Measurements from ENCODE around the gene NUP58.

GRCh38 chr13:25372284-25373081, 71.1 kb downstream of the NUP58 start:
- no peak for TF ChIP-seq CTCF (IDR thresholded peaks at IDR 0.05; ENCODE audit: low read depth, low read length, missing input control)
- TF ChIP-seq EGR1 (IDR thresholded peaks at IDR 0.05; ENCODE audit: low read depth in 2 of 2): no peak
